MCF 10A (cell line): Measurements from ENCODE around the gene CAMSAP2. TPM values are rescaled to one million over a fixed set of nuclear protein-coding genes. Genes with fewer than 3 reads are reported as not detected.
"Not testable (repeated sequence)": the region's sequence is repeated elsewhere in the genome, so short reads cannot be mapped to it uniquely, and the experiment has no call there.

ENCODE experiments used
- BruUV-seq: library from RNA; stranded (reverse); fragments of 400-500 nt; replicated peaks from 2 replicates; lab custom pipeline; 2021; lab: Mats Ljungman, UMichigan
- CTCF ChIA-PET: fragments of 300-600 bp; sonication (Branson Sonifier 250); formaldehyde crosslinking; extraction: SDS; loops from one replicate; lab custom pipeline; 2021; ENCODE audit warnings: antibody characterized with exemption, inconsistent platforms; lab: Yijun Ruan, JAX
- POLR2A ChIA-PET: fragments of 300-600, 350-650 bp; sonication (Branson Sonifier 250); formaldehyde crosslinking; extraction: SDS; loops from one replicate; lab custom pipeline; 2020; ENCODE audit warnings: antibody characterized with exemption, inconsistent platforms; lab: Yijun Ruan, JAX
- DNase-seq: peaks from one replicate; pipeline ENCODE4 v3.0.0-alpha.2; 2018; ENCODE audit not compliant: unreplicated experiment
- H3K27ac Mint-ChIP-seq: one replicate; pipeline ENCODE4 v1.8.0; 2022; ENCODE audit warnings: mild to moderate bottlenecking, low read depth, mixed read lengths; ENCODE audit not compliant: unreplicated experiment
- H3K27me3 Mint-ChIP-seq: one replicate; pipeline ENCODE4 v1.8.0; 2022; ENCODE audit warnings: mixed read lengths; ENCODE audit not compliant: insufficient read depth, unreplicated experiment
- H3K36me3 Mint-ChIP-seq: one replicate; pipeline ENCODE4 v1.8.0; 2022; ENCODE audit warnings: mild to moderate bottlenecking, moderate library complexity, mixed read lengths; ENCODE audit not compliant: insufficient read depth, unreplicated experiment
- H3K4me1 Mint-ChIP-seq: one replicate; pipeline ENCODE4 v1.8.0; 2022; ENCODE audit warnings: mixed read lengths; ENCODE audit not compliant: insufficient read depth, unreplicated experiment
- H3K4me3 Mint-ChIP-seq: one replicate; pipeline ENCODE4 v1.8.0; 2022; ENCODE audit warnings: mild to moderate bottlenecking, moderate library complexity, mixed read lengths; ENCODE audit not compliant: unreplicated experiment
- H3K9me3 Mint-ChIP-seq: one replicate; pipeline ENCODE4 v1.8.0; 2022; ENCODE audit warnings: mixed read lengths; ENCODE audit not compliant: unreplicated experiment
- intact Hi-C: fragments of 100-400 bp; cut with micrococcal nuclease; formaldehyde crosslinking; loops from 2 replicates; pipeline ENCODE4 v1.14.1; 2022
- total RNA-seq: library from RNA; stranded (reverse); gene quantifications from 2 replicates; pipeline ENCODE4 v1.2.3, GENCODE V29; 2022
- TF ChIP-seq, protein P1 (sequence below): fragments of 200-600 bp; IDR thresholded peaks from one replicate; pipeline ENCODE4 v1.8.0; 2022; ENCODE audit warnings: antibody characterized with exemption, mild to moderate bottlenecking; ENCODE audit not compliant: unreplicated experiment

CAMSAP2 gene
- total RNA-seq, 1 experiment from 2014 or later: 209 TPM

DNA sequence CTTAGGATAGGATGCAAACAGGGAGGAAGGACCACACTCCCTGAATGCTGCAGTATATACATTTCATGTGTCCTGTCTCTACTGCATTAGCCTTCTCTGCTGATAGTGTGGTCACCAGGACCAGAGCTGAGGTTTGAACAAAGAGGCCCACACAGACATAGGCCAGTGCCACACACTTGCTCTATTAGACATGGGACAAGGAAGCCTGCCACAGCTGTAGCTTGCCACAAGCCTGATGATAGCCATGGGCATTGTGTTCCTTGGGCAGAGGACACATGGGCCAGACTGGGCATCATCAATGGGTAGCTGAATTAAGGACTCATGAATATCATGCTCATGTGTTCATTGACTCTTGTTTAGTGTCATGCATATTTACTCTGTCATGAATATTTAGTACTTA lies 10.4 kb downstream of the CAMSAP2 start:
- no TSS peak for BruUV-seq
- intact Hi-C loops: no loop called here
- no peak for DNase-seq
- H3K27ac Mint-ChIP-seq: peak overlapping the region; percentile 8
- H3K36me3 Mint-ChIP-seq: peaks cover 59% of the 10 kb centered on the region
- ChIA-PET CTCF (interaction anchor here (0.6 to 1.4 kb wide), 8 partner anchors 23 to 128 kb away, joined by 3 to 5 read pairs (median 4); no protein-coding TSS in a partner anchor), POLR2A (interaction anchor here (1.5 to 5.0 kb wide), 9 partner anchors 8 to 109 kb away, joined by 4 to 39 read pairs (median 12); partner anchors contain the start of genes CAMSAP2 and DDX59)
- H3K27me3 Mint-ChIP-seq: no peaks in the 10 kb centered on the region
- no peak overlapping the region for H3K4me3 Mint-ChIP-seq
- peaks cover 7% of the 10 kb centered on the region for H3K9me3 Mint-ChIP-seq
- H3K4me1 Mint-ChIP-seq: peaks cover 53% of the 10 kb centered on the region
- TF ChIP-seq, protein P1, sequence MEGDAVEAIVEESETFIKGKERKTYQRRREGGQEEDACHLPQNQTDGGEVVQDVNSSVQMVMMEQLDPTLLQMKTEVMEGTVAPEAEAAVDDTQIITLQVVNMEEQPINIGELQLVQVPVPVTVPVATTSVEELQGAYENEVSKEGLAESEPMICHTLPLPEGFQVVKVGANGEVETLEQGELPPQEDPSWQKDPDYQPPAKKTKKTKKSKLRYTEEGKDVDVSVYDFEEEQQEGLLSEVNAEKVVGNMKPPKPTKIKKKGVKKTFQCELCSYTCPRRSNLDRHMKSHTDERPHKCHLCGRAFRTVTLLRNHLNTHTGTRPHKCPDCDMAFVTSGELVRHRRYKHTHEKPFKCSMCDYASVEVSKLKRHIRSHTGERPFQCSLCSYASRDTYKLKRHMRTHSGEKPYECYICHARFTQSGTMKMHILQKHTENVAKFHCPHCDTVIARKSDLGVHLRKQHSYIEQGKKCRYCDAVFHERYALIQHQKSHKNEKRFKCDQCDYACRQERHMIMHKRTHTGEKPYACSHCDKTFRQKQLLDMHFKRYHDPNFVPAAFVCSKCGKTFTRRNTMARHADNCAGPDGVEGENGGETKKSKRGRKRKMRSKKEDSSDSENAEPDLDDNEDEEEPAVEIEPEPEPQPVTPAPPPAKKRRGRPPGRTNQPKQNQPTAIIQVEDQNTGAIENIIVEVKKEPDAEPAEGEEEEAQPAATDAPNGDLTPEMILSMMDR: no peak

DNA sequence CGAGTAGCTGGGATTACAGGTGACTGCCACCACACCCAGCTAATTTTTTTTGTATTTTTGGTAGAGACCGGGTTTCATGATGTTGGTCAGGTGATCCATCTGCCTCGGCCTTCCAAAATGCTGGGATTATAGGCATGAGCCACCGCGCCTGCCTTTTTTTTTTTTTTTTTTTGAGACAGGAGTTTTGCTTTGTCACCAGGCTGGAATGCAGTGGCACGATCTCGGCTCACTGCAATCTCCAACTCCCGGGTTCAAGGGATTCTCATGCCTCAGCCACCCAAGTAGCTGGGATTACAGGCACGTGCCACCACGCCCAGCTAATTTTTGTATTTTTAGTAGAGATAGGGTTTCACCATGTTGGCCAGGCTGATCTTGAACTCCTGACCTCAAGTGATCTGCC lies 12.1 kb downstream of the CAMSAP2 start:
- H3K4me1 Mint-ChIP-seq: peaks cover 56% of the 10 kb centered on the region
- H3K9me3 Mint-ChIP-seq, H3K27me3 Mint-ChIP-seq, BruUV-seq, H3K4me3 Mint-ChIP-seq, intact Hi-C loops: not testable (repeated sequence)
- peak; percentile 43 for DNase-seq
- POLR2A ChIA-PET: interaction anchor here (0.8 to 5.0 kb wide), 9 partner anchors 8 to 98 kb away, joined by 3 to 39 read pairs (median 6); partner anchors contain the start of genes CAMSAP2 and DDX59
- peak overlapping the region; percentile 40 for H3K27ac Mint-ChIP-seq
- peaks cover 50% of the 10 kb centered on the region for H3K36me3 Mint-ChIP-seq
- CTCF ChIA-PET: interaction anchor here (0.7 to 0.9 kb wide), 4 partner anchors 8 to 129 kb away, joined by 3 to 4 read pairs (median 4); no protein-coding TSS in a partner anchor

DNA sequence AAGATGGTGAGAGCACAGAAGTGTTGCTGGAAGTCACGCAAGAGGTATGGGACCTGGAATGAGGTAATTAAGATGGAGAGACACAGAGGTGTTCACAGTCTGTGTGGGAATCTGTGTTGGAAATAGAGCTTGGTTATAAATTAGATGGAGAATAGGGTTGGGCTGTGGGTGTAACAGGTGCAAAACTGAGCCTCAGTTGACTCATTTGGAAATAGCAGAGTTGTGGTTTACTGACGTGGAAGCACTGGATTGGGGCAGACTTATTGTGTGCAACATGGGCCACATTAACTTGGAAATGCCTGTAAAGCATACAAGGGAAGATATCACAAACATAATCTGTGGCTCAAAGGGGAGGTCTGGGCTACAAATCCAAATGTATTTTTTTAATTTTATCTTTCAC lies 13.0 kb downstream of the CAMSAP2 start:
- POLR2A ChIA-PET: interaction anchor here (0.6 to 4.5 kb wide), 9 partner anchors 9 to 97 kb away, joined by 3 to 20 read pairs (median 4); partner anchors contain the start of genes CAMSAP2 and DDX59
- no peak overlapping the region for H3K27ac Mint-ChIP-seq

DNA sequence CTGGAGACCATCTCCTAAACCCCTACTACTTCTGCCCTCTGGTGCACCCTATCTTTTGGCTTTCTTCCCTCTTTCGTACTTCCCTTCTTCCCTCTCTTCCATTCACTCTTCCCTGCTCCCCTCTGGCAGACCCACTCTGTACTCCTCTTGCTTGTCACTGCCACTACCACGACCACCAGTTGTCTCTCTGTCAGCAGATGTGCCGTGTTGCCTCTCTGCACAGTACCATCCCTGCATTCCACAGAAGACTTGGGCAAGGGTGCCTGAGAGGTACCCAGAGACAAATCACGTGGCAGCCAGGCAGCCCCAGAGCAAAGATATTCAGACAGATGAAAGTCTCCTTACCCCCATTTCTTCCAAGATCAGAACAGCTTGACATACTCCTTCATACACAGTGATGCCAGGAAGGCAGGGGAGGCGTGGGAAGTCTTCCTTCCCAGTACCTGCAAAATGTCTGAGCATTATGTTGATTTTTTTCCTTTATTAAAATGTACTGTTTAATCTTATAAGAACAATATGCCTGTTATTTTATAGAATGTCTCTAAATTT lies 15.0 kb downstream of the CAMSAP2 start:
- TF ChIP-seq, protein P1: no peak
- intact Hi-C loops: no loop called here
- Mint-ChIP-seq H3K9me3 (no peaks in the 10 kb centered on the region), H3K36me3 (peaks cover 20% of the 10 kb centered on the region), H3K27ac (no peak overlapping the region), H3K27me3 (no peaks in the 10 kb centered on the region), H3K4me3 (no peak overlapping the region), H3K4me1 (peaks cover 54% of the 10 kb centered on the region)
- ChIA-PET POLR2A (interaction anchor here (0.6 to 1.6 kb wide), 5 partner anchors 11 to 847 kb away, joined by 3 to 5 read pairs (median 3); no protein-coding TSS in a partner anchor), CTCF (interaction anchor here (0.6 to 1.7 kb wide), 4 partner anchors 9 to 90 kb away, joined by 3 to 10 read pairs (median 3); no protein-coding TSS in a partner anchor)
- no TSS peak for BruUV-seq
- no peak for DNase-seq

More for the DNA sequence above, 13.0 kb downstream of the CAMSAP2 start:
- no peak overlapping the region for H3K4me3 Mint-ChIP-seq
- peaks cover 52% of the 10 kb centered on the region for H3K4me1 Mint-ChIP-seq
- CTCF ChIA-PET: interaction anchor here (0.6 to 0.9 kb wide), 5 partner anchors 17 to 1326 kb away, joined by 3 to 4 read pairs (median 3); no protein-coding TSS in a partner anchor
- no peak for DNase-seq
- H3K27me3 Mint-ChIP-seq: no peaks in the 10 kb centered on the region
- H3K36me3 Mint-ChIP-seq: peaks cover 40% of the 10 kb centered on the region
- TF ChIP-seq, protein P1: no peak
- H3K9me3 Mint-ChIP-seq: no peaks in the 10 kb centered on the region
- intact Hi-C loops: no loop called here
- no TSS peak for BruUV-seq
